Ramos (cell line): ENCODE results near the gene TRAF3.
"Not testable (repeated sequence)": the region's sequence is repeated elsewhere in the genome, so short reads cannot be mapped to it uniquely, and the experiment has no call there.

Experiments used
- in situ Hi-C: fragments of 300-500 bp; cut with MboI; formaldehyde crosslinking; loops from one replicate; pipeline ENCODE4 v1.14.3; 2022; ENCODE audit warnings: low sequenced_read_pairs; ENCODE audit not compliant: unreplicated experiment

The TRAF3 gene

GRCh38 chr14:102825307-102826095 lies 48.3 kb downstream of the TRAF3 start:
- in situ Hi-C loops = no loop called here

DNA sequence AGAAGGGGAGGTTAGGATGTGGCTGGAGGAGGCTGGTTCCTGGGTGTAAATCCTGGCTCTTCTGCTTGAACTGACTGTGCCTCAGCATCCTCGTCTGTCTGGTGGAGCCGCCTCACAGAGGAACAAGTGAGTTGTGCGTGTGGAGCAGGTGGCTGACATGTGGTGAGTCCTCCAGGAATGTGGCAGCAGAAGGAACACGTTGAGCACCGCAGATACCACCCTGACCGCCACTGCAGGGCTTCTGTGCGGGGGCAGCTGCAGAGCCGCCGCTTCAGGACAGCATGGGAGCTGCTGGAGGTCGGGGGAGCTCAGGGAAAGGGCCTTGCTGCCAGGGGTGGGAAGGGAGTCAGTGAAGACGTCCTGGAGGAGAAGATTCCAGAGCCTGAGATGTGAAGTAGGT lies 48.9 kb downstream of the TRAF3 start:
- in situ Hi-C loops = no loop called here

- in situ Hi-C loops = no loop called here
Observed at GRCh38 chr14:102826751-102827675, 49.8 kb downstream of the TRAF3 start.

GRCh38 chr14:102827716-102828115 lies 50.5 kb downstream of the TRAF3 start:
- in situ Hi-C loops = no loop called here

DNA sequence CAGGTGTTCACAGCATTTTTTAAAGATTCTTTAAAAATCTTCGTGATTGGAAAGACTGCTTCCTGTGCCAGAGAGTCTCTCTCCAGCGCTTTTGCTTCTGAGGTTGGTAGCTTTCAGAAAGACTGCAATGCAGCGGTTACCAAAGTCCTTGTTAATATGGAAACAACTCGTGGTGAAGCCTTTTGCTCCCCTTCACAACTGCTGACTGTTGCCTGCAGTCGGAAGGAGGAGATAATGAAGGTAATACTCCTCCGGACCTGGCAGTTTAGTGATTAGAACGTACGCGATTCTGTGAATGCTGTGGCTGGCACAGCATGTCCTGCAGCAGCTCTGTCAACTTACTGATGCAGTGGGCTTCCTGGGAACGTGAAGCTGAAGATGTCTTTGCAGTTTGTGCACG lies 50.9 kb downstream of the TRAF3 start:
- in situ Hi-C loops = no loop called here

DNA sequence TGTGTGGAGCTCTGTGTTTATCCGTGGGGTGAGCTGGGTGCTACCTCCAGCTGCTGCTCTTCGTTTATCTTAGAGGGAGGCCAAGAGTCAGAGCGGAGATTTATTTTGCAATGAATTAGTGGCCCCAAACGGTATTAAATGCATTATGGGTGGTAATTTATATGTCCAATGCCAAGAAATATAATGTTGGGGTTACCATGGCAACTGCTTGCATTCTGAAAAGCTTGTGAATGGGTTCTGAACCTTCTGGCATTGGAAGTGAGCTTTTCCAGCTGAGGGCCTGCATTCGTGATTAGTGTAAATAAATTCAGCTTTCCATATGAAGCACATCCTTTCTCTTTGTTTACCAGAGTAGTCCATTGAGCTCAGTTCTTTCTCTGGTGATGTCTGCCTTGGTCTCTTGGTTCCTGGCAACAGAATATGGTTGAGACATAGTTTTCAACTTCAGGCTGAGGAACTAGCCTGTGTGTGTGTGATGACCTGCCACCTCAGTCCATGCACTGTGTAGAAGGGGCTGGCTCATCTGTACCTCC lies 51.8 kb downstream of the TRAF3 start:
- in situ Hi-C loops = no loop called here

DNA sequence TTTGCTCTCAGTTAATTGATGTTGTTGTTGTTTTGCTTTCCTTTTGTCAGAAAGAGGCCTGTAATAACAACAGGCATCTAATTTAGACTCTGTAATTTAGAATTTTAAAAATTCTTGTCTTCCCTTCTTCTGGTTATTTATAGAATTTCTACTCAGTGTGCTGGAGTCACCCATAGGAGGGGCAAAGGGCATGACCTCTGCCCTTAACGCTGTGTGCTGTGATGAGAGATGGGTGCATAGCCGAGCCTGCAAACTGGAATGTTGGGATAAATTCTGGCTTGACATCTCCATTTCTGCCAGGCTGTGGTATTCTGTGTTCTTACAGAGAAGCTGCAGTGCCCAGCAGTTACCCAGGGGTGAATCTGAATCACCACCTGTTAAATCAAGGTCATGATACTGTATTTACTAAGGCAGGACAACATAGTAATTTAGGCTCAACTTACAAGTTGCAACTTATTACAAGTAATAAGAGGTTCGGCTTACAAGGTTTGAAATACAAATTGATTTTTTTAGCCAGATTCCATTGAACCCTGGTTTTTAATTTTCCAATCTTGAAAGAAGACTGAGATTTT lies 53.3 kb downstream of the TRAF3 start:
- in situ Hi-C loops = no loop called here

DNA sequence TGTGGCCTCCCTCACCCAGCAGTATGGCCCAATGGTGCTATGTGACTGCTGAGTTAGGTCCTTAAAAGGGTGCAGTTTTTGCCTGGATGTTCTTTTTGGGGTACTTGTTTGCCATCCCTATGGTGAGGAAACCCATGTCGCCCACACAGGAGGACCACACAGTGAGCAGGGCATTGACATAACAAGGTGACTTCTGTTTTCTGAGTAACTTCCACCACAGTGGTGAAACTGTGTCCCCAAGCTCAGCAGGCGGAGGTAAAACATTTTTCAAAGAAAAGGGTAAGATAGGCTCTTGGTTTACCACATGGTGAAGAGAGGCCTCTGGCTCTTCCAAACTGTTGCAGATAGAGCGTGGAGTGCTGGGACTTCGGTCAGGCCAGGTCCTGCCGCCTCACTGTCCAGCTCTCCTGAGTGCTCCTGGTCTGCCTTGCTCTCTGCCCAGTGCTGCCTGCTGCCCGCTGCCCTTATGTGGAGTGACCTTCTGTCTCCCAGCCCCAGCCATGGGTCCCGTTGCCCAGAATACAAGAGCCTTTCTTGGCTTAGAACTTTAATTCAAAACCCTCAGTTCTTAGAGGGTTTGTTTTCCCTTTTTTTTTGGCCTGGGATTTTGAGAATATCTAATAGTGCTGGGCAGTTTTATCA lies 54.0 kb downstream of the TRAF3 start:
- in situ Hi-C loops = no loop called here

DNA sequence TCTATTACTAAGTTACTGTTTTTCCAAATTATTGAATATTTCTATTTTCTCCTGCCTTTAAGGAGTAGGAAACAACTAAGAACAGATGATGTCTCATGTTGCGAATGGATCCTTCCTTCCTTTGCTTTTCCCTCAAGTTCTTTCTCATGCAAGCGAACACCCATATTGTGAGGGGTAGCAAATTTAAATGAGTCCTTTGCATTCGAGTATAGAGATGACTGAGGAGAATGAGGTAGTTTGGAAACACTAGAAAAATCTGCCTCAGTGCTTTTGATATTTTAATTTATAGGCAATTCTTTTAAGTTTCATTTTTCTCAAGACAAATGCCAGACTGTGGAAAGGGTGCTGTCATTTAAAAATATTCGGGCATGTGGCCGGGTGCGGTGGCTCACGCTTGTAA lies 56.1 kb downstream of the TRAF3 start:
- in situ Hi-C loops = no loop called here

DNA sequence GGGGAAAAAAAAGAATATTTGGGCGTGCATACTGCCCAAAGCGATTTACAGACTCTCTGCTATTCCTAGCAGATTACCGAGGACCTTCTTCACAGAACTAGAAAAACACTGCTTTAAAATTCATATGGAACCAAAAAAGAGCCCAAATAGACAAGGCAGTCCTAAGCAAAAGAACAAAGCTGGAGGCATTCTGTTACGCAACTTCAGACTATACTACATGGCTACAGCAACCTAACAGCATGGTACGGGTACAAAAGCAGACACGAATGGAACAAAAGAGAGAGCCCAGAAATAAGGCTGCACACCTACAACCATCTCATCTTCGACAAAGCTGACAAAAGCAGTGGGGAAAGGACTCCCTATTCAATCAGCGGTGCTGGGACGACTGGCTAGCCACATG lies 56.7 kb downstream of the TRAF3 start:
- in situ Hi-C loops = no loop called here

DNA sequence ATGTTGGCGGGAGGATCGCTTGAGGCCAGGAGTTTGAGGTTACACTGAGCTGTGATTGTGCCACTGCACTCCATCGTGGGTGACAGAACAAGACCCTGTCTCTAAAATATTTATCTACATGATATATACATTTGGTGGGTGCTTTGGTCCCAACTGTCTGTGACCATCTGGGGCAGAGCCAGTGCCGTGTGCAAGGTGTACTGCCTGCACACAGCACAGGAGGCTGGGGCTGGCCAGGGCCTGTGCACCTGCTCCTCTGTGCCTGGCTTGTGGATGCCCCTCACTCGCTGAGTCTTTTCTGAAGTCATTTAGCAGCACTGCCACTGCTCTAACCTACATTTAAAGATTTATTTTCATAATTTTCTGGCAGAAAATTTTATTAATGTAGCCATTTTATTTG lies 58.7 kb downstream of the TRAF3 start:
- in situ Hi-C loops = no loop called here

- in situ Hi-C loops = not testable (repeated sequence)
Observed at GRCh38 chr14:102837120-102837519, 59.9 kb downstream of the TRAF3 start.

DNA sequence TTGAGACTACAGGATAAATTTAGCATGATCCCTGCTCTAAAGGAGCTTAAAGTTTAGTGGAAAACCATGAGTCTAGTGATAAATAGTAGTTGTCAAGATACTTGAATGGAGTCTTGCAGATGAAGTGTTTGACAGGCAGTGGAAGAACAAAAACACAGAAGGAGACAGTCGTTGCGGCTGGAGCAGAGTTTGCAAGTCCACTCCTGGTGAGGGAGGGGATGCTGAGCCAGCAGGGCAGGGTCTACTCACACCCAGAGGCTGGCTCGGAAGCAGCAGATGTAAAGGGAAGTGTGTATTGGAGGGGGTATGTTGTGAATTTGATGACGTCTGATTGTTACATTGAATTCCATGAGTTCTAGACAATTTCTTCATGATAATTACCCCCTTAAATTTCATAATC lies 61.3 kb downstream of the TRAF3 start:
- in situ Hi-C loops = no loop called here

- in situ Hi-C loops = no loop called here
Observed at GRCh38 chr14:102840115-102840514, 62.9 kb downstream of the TRAF3 start.

GRCh38 chr14:102840771-102841528 lies 63.7 kb downstream of the TRAF3 start:
- in situ Hi-C loops = no loop called here

DNA sequence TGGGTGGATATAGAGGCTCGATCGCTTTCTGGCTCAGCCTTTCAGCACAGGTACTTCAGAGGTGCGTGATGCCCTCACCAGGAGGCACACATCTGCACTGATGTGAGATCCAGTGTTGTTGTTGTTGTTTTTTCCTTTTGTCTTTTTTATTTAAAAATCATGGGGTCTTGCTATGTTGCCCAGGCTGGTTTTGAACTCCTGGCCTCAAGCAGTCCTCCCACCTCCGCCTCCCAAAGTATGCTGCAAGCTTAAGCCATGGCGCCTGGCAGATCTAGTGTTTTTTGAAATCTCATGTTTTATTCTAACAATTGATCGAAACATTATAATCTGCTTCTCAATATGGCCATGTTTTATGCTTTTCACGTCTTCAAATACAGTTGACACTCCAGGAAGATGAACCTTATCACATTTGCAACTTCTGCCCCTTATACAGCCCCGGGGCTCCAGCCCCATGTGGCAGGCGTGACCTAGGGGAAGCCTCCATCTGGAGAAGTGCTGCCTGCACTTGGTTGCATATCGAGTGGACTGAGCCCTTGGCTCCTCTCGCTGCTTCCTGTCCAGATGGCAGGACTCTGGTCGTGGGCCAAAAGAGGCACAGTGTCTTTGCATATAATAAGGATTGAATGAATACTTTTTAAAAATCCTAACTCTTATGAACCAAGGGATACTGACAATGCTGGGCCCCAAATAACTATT lies 71.7 kb downstream of the TRAF3 start:
- in situ Hi-C loops = no loop called here

GRCh38 chr14:102849526-102850379 lies 72.5 kb downstream of the TRAF3 start:
- in situ Hi-C loops = no loop called here

- in situ Hi-C loops = no loop called here
Observed at GRCh38 chr14:102853648-102854047, 76.4 kb downstream of the TRAF3 start.
